ENCODE data around the gene IFI44. TPM values are rescaled to one million over a fixed set of nuclear protein-coding genes. Genes with fewer than 3 reads are reported as not detected.

Gene IFI44
- total RNA-seq, 1 donor from 2014 or later = 27.6 TPM

DNA sequence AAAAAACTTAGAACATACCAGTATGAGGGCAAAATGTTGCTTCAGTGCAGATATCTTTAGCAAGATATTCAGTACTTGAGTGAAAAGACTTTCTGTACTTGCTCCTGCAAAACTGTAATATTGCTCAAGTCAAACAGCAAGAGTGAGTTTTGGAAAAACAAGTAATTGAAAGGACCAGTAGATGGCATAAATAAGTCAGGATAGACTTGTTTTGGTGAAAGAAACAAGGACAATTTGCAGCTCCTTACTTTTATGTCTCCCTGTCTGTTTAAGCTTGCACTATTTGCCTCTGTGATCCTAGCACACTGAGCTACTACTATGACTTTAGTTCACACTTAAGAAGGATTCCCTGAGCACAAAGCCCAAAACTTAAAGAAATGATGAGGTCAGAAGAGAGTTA lies 39.1 kb downstream of the IFI44 start:
- intact Hi-C loops (cut with micrococcal nuclease) = no loop called here
- Mint-ChIP-seq H3K27me3 (peaks cover 40% of the 10 kb centered on the region), H3K36me3 (ENCODE audit: low read depth) (no peaks in the 10 kb centered on the region), H3K4me1 (no peaks in the 10 kb centered on the region), H3K9me3 (no peaks in the 10 kb centered on the region), H3K4me3 (no peak overlapping the region), H3K27ac (no peak overlapping the region)
- DNase-seq = no peak

DNA sequence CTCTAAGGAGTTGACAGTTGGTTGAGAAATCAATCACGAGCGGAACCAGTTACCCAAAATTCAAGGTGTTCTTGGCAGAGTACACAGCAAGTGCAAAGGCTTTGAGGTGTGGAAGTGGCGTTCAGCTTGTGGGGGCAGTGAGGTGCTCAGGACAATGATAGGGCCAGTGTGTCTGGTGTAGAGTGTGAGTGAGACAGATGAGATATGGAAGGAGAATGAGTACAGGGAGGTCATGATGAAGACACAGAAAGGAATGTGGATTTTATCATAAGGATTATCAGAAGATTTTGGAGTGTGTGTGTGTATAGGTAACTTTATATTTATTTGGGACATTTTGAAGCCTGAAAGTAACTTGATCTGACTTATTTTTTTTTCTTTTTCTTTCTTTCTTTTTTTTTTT lies 40.9 kb downstream of the IFI44 start:
- Mint-ChIP-seq H3K36me3 (ENCODE audit: low read depth) (no peaks in the 10 kb centered on the region), H3K27ac (no peak overlapping the region), H3K4me1 (no peaks in the 10 kb centered on the region), H3K9me3 (no peaks in the 10 kb centered on the region), H3K4me3 (no peak overlapping the region), H3K27me3 (peaks cover 29% of the 10 kb centered on the region)
- intact Hi-C loops (cut with micrococcal nuclease) = no loop called here
- no peak for DNase-seq

DNA sequence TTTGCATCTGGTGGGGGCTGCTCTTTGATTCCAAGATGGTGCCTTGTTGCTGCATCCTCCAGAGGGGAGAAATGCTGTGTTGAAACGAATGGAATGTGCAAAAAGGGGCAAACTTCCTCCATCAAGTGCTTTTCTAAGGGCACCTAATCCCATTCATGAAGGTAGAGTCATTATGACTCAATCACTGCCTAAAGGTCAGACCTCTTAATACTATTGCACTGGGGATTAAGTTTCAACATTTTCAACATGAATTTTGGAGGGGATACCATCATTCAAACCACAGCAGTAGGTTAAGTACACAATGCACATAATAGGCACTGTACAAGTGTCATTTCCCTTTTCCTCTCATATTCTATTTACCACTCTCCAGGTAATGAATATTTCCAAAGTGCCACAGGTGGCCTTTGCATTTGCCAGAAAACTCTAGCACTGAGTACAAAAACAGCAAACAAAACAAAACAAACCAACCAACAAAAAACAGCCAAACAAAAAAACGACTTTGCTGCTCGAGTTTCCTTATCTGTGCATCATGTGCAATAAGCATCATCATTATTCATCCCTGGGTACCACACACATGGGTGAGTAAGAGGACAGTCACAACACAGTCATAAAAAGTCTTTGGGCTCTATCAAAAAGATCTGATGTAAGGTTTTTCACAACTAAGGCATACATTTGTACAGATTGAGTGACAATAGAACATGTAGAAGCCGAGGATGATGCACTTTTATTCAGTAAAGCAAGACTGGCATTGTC lies 42.5 kb downstream of the IFI44 start:
- DNase-seq = no peak
- peaks cover 38% of the 10 kb centered on the region for H3K27me3 Mint-ChIP-seq
- H3K9me3 Mint-ChIP-seq = peaks cover 5% of the 10 kb centered on the region
- H3K4me1 Mint-ChIP-seq = no peaks in the 10 kb centered on the region
- no peak overlapping the region for H3K4me3 Mint-ChIP-seq
- H3K27ac Mint-ChIP-seq = no peak overlapping the region
- intact Hi-C loops (cut with micrococcal nuclease) = no loop called here
- no peaks in the 10 kb centered on the region for H3K36me3 Mint-ChIP-seq (ENCODE audit: low read depth)

DNA sequence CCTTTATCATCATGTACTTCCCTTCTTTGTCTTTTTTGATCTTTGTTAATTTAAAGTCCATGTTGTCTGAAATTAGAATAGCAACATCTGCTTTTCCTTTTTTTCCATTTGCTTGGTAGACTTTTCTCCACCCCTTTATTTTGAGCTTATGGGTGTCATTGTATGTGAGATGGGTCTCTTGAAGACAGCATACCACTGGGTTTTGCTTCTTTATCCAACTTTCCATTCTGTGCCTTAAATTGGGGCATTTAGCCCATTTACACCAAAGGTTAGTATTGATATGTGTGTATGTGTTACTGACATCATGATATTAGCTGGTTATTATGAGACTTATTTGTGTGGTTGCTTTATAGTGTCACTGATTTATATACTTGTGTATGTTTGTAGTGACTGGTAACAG lies 50.2 kb downstream of the IFI44 start:
- Mint-ChIP-seq H3K36me3 (ENCODE audit: low read depth) (no peaks in the 10 kb centered on the region), H3K27me3 (peaks cover 22% of the 10 kb centered on the region), H3K27ac (no peak overlapping the region), H3K9me3 (peaks cover 18% of the 10 kb centered on the region), H3K4me3 (no peak overlapping the region), H3K4me1 (no peaks in the 10 kb centered on the region)
- DNase-seq = peak; percentile 3
- intact Hi-C loops (cut with micrococcal nuclease) = no loop called here

- no peaks in the 10 kb centered on the region for H3K36me3 Mint-ChIP-seq (ENCODE audit: low read depth)
- peaks cover 14% of the 10 kb centered on the region for H3K9me3 Mint-ChIP-seq
- no peak overlapping the region for H3K4me3 Mint-ChIP-seq
- peaks cover 9% of the 10 kb centered on the region for H3K27me3 Mint-ChIP-seq
- DNase-seq = peak; percentile 41
- H3K27ac Mint-ChIP-seq = no peak overlapping the region
- intact Hi-C loops (cut with micrococcal nuclease) = no loop called here
- no peaks in the 10 kb centered on the region for H3K4me1 Mint-ChIP-seq
Observed at GRCh38 chr1:78702426-78702825, 52.8 kb downstream of the IFI44 start.

- Mint-ChIP-seq H3K4me3 (no peak overlapping the region), H3K36me3 (ENCODE audit: low read depth) (no peaks in the 10 kb centered on the region), H3K9me3 (peaks cover 14% of the 10 kb centered on the region), H3K4me1 (no peaks in the 10 kb centered on the region), H3K27ac (no peak overlapping the region), H3K27me3 (peaks cover 6% of the 10 kb centered on the region)
- intact Hi-C loops (cut with micrococcal nuclease) = no loop called here
- DNase-seq = peak; percentile 13
Observed at GRCh38 chr1:78703806-78704205, 54.2 kb downstream of the IFI44 start.

- no peak overlapping the region for H3K4me3 Mint-ChIP-seq
- DNase-seq = no peak
- H3K4me1 Mint-ChIP-seq = no peaks in the 10 kb centered on the region
- H3K36me3 Mint-ChIP-seq (ENCODE audit: low read depth) = no peaks in the 10 kb centered on the region
- H3K27ac Mint-ChIP-seq = no peak overlapping the region
- no peaks in the 10 kb centered on the region for H3K9me3 Mint-ChIP-seq
- H3K27me3 Mint-ChIP-seq = peaks cover 15% of the 10 kb centered on the region
- intact Hi-C loops (cut with micrococcal nuclease) = no loop called here
Observed at GRCh38 chr1:78712467-78713051, 62.9 kb downstream of the IFI44 start.

DNA sequence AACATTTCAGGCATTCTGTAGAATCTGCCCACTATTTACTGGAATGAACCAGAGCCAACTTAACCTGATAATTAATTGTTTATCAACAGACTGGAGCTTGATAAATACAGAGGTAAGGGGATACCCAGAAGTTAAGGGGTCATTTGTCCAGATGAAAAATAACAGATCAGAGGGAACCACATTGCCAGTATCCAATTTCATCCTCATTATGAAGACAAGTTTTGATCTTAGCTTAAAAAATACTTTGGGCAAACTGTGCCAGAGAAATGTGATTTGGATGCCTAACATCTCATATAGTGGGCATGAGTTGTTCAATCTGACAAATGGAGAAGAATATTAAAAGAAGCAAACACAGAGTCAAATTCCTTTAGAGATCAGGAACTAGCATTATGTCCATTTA lies 63.7 kb downstream of the IFI44 start:
- no peaks in the 10 kb centered on the region for H3K36me3 Mint-ChIP-seq (ENCODE audit: low read depth)
- no peaks in the 10 kb centered on the region for H3K9me3 Mint-ChIP-seq
- H3K4me3 Mint-ChIP-seq = no peak overlapping the region
- no peak for DNase-seq
- H3K4me1 Mint-ChIP-seq = no peaks in the 10 kb centered on the region
- H3K27me3 Mint-ChIP-seq = peaks cover 16% of the 10 kb centered on the region
- no peak overlapping the region for H3K27ac Mint-ChIP-seq
- intact Hi-C loops (cut with micrococcal nuclease) = no loop called here

Other genes with a start within 250 kb of the IFI44 start
- not detected in 2 replicates for gene PTGFR, start 158.9 kb upstream of the IFI44 start, total RNA-seq
- gene IFI44L, start 29.4 kb upstream of the IFI44 start, total RNA-seq = 23.5 and 26.0 TPM in 2 replicates